Vagina (tissue), 2 donors: ENCODE results near the gene WNT5A. TPM values are rescaled to one million over a fixed set of nuclear protein-coding genes. Genes with fewer than 3 reads are reported as not detected.

Experiments used
- DNase-seq, 2 donors: peaks; one replicate each; pipeline ENCODE4 v3.0.0-alpha.2; 2017; ENCODE audit errors: extremely low spot score in 2 of 2
- H3K27ac ChIP-seq: fragments of 200-600 bp; sonication (generic); one replicate; pipeline ENCODE4 v1.5.1; 2019
- H3K27me3 ChIP-seq: fragments of 200-600 bp; sonication (generic); one replicate; pipeline ENCODE4 v1.5.1; 2019
- H3K36me3 ChIP-seq, 2 donors: fragments of 200-600 bp; sonication (generic); one replicate each; pipeline ENCODE4 v1.5.1; 2017 to 2019
- H3K4me1 ChIP-seq: fragments of 200-600 bp; sonication (generic); one replicate; pipeline ENCODE4 v1.5.1; 2019
- H3K4me3 ChIP-seq, 2 donors: fragments of 200-600 bp; sonication (generic); 1 replicate in 1 of 2; 2 replicates in 1 of 2; pipeline ENCODE4 v1.5.1; 2016 to 2019
- H3K9me3 ChIP-seq: fragments of 200-600 bp; sonication (generic); one replicate; pipeline ENCODE4 v1.5.1; 2019
- CTCF ChIP-seq, 3 experiments: fragments of 450-650 bp in 2 of 3; fragments of 200-600 bp in 1 of 3; sonication (generic) in 1 of 3; IDR thresholded peaks; one replicate each; pipeline ENCODE4 v1.5.1; 2017 to 2019; ENCODE audit warnings: antibody characterized with exemption in 3 of 3, mild to moderate bottlenecking in 2 of 3, moderate library complexity in 2 of 3
- POLR2A ChIP-seq, 2 donors: fragments of 450-650 bp; IDR thresholded peaks; one replicate each; pipeline ENCODE4 v1.6.1; 2017; ENCODE audit warnings: antibody characterized with exemption in 2 of 2, mild to moderate bottlenecking in 2 of 2, moderate library complexity in 2 of 2
- POLR2AphosphoS5 ChIP-seq, 2 donors: sonication (generic); formaldehyde crosslinking; IDR thresholded peaks; one replicate each; pipeline ENCODE4 v1.9.0; 2017; ENCODE audit warnings: antibody characterized with exemption in 2 of 2, mild to moderate bottlenecking in 2 of 2, low read depth in 1 of 2; ENCODE audit not compliant: insufficient read depth in 1 of 2
- intact Hi-C: fragments of 100-400 bp; cut with DNase I; formaldehyde crosslinking; loops from one replicate; pipeline ENCODE4 v1.15.1; 2023
- total RNA-seq: library from RNA; depleted of rRNA; stranded (reverse); fragments of >200 nt; gene quantifications from one replicate; pipeline ENCODE4 v1.2.3, GENCODE V29; 2016

The WNT5A gene
- total RNA-seq, 1 donor from 2014 or later: 52.3 TPM

DNA sequence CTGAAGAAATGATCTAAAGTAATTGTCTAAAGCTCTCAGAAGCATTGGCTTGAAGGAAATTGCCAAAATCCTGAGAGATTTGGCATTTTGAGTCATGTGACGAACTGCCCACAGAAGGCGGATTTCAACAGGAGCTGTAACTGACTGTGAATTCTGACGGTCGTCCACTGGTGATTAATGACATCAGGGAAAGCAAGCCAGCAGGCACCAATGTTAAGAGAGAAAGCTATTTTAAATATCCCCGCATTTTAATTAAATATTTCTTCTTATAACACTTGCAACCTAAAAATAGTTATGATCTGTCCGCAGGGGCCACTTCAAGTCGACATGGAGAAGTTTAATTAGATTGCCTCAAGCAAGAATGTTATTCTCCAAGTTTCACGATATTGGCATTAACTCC lies 51.6 kb downstream of the WNT5A start:
- no peaks in the 10 kb centered on the region for H3K27me3 ChIP-seq
- no peaks in the 10 kb centered on the region for H3K36me3 ChIP-seq
- DNase-seq: no peak
- no peak overlapping the region for H3K27ac ChIP-seq
- no peaks in the 10 kb centered on the region for H3K9me3 ChIP-seq
- TF ChIP-seq CTCF (IDR thresholded peaks at IDR 0.05): no peak
- TF ChIP-seq POLR2A (IDR thresholded peaks at IDR 0.05): no peak
- no peak for TF ChIP-seq POLR2AphosphoS5 (IDR thresholded peaks at IDR 0.05; ENCODE audit: insufficient read depth in 1 of 2, low read depth in 1 of 2)
- no peaks in the 10 kb centered on the region for H3K4me1 ChIP-seq
- H3K4me3 ChIP-seq: no peak overlapping the region
- intact Hi-C loops: no loop called here

DNA sequence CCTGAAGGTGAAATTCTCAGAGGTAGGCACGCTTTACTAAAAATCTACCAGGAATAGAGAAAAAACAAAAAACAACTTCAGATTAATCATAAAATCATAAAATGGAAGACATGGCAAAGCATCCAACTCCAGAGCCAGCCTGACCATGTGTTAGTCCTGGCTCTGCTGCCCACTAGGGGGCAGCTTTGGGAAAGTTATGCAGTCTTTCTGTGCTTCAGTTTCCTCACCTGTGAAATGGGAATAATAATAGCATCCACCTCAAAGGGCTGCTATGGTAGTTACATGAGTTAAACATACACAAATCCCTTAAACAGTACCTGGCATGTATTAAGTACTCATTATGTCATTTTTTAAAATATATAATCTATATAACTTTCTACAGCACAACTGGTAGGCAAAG lies 52.3 kb downstream of the WNT5A start:
- no peak overlapping the region for H3K4me3 ChIP-seq
- H3K9me3 ChIP-seq: no peaks in the 10 kb centered on the region
- H3K36me3 ChIP-seq: no peaks in the 10 kb centered on the region
- H3K4me1 ChIP-seq: no peaks in the 10 kb centered on the region
- no peaks in the 10 kb centered on the region for H3K27me3 ChIP-seq
- no peak overlapping the region for H3K27ac ChIP-seq
- intact Hi-C loops: no loop called here
- no peak for DNase-seq
- no peak for TF ChIP-seq CTCF (IDR thresholded peaks at IDR 0.05)
- no peak for TF ChIP-seq POLR2AphosphoS5 (IDR thresholded peaks at IDR 0.05; ENCODE audit: insufficient read depth in 1 of 2, low read depth in 1 of 2)
- no peak for TF ChIP-seq POLR2A (IDR thresholded peaks at IDR 0.05)

- TF ChIP-seq CTCF (IDR thresholded peaks at IDR 0.05) (no peak), POLR2A (IDR thresholded peaks at IDR 0.05) (no peak), POLR2AphosphoS5 (IDR thresholded peaks at IDR 0.05; ENCODE audit: insufficient read depth in 1 of 2, low read depth in 1 of 2) (no peak)
- H3K36me3 ChIP-seq: no peaks in the 10 kb centered on the region
These were observed 56.1 kb downstream of the WNT5A start for GRCh38 chr3:55431041-55431440.

DNA sequence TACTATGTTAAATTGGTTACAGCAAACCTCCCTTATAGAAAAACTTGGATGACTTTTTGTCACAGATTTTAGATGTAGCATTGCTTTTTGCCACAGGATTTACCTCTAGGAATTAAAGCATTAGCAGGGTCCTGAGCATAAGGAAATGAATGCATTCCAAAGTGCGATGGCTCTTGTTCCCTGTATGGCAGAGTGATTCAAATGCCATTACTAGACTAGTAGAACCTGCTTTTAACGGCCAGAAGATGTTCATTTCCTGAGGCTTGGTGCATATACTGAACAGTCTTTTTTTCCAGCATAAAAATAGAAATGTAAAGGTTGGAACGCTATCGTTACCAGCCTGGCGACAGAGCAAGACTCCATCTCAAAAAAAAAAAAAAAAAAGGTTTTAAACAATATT lies 59.4 kb downstream of the WNT5A start:
- TF ChIP-seq POLR2A (IDR thresholded peaks at IDR 0.05) (no peak), CTCF (IDR thresholded peaks at IDR 0.05) (no peak), POLR2AphosphoS5 (IDR thresholded peaks at IDR 0.05; ENCODE audit: insufficient read depth in 1 of 2, low read depth in 1 of 2) (no peak)
- H3K9me3 ChIP-seq: no peaks in the 10 kb centered on the region
- intact Hi-C loops: no loop called here

More at GRCh38 chr3:55431041-55431440, 56.1 kb downstream of the WNT5A start:
- Histone ChIP-seq H3K4me3 (no peak overlapping the region), H3K27me3 (no peaks in the 10 kb centered on the region), H3K4me1 (no peaks in the 10 kb centered on the region), H3K9me3 (no peaks in the 10 kb centered on the region), H3K27ac (no peak overlapping the region)
- intact Hi-C loops: no loop called here
- DNase-seq: no peak

DNA sequence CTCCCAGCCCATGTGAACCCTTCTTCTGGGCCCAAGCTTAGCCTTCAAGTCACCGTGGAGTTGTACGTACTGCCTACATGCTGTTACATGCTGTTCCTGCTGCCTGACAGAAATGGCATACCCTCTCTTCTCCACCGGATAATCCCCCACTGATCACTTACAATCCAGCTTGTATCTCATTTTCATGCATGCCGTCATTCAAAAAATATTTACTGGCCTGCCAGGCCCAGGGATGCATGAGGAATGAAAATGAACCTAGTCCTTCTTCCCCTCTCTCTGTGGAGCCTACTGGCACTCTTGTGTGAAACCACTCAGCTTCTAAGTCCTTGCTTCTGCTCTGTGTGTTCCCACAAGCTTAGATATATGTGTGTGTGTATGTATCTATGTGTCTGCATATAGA lies 60.6 kb downstream of the WNT5A start:
- no peaks in the 10 kb centered on the region for H3K27me3 ChIP-seq
- intact Hi-C loops: no loop called here
- no peaks in the 10 kb centered on the region for H3K36me3 ChIP-seq
- TF ChIP-seq POLR2A (IDR thresholded peaks at IDR 0.05): no peak
- no peak for TF ChIP-seq POLR2AphosphoS5 (IDR thresholded peaks at IDR 0.05; ENCODE audit: insufficient read depth in 1 of 2, low read depth in 1 of 2)
- no peak for TF ChIP-seq CTCF (IDR thresholded peaks at IDR 0.05)
- H3K4me1 ChIP-seq: no peaks in the 10 kb centered on the region
- no peak overlapping the region for H3K27ac ChIP-seq
- no peak overlapping the region for H3K4me3 ChIP-seq
- H3K9me3 ChIP-seq: no peaks in the 10 kb centered on the region
- no peak for DNase-seq

More for the DNA sequence above, 59.4 kb downstream of the WNT5A start:
- Histone ChIP-seq H3K36me3 (no peaks in the 10 kb centered on the region), H3K4me1 (no peaks in the 10 kb centered on the region), H3K27ac (no peak overlapping the region), H3K4me3 (no peak overlapping the region), H3K27me3 (no peaks in the 10 kb centered on the region)
- DNase-seq: no peak
